A673 (cell line): ENCODE results near the gene RHPN2.

ENCODE experiments used
- CTCF ChIP-seq: fragments of 300-800, 200-600 bp; sonication (generic); conservative IDR thresholded peaks from 2 replicates; pipeline ENCODE4 v1.5.1; 2017; ENCODE audit warnings: low read depth, mild to moderate bottlenecking, antibody characterized with exemption, low read length, moderate library complexity, mixed read lengths
- EZH2 ChIP-seq: fragments of 200-600 bp; sonication (generic); IDR thresholded peaks from 2 replicates; pipeline ENCODE4 v1.6.1; 2017; ENCODE audit warnings: borderline replicate concordance, low read depth, mild to moderate bottlenecking, mixed read lengths, antibody characterized with exemption, low read length; ENCODE audit not compliant: poor library complexity, severe bottlenecking

- TF ChIP-seq CTCF (no peak), EZH2 (no peak)
These were observed 87.4 kb downstream of the RHPN2 start for GRCh38 chr19:32977280-32977679.
